Measurements from ENCODE around the gene CDH2.

DNA sequence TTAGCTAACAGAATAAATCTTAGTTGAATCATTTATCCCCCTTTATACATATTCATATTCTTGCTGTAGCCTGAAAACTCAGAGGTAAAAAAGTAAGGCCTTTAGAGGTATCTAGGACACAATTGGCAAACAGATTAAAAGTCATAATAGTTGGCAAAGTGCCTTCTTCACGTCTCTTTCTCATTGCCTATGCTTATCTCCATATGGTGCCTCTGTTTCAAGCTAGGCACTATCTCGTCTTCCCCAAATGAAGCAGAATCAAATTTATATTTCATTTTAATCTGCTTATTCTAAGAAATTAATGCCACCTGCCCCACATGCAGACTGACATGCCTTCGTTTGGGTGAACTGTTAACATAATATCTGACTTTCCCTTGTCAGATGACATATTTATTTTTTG, 245.4 kb downstream of the CDH2 start:
- TF ChIP-seq ARNTL (CRISPR knock-in tag; IDR thresholded peaks at IDR 0.05; ENCODE audit: borderline replicate concordance, low read depth) (no peak), ZNF8 (CRISPR knock-in tag; IDR thresholded peaks at IDR 0.05) (no peak), PATZ1 (CRISPR knock-in tag; IDR thresholded peaks at IDR 0.05; ENCODE audit: borderline replicate concordance) (no peak), CREB5 (CRISPR knock-in tag; IDR thresholded peaks at IDR 0.05; ENCODE audit: low read depth) (no peak), OSR1 (CRISPR knock-in tag; IDR thresholded peaks at IDR 0.05) (no peak), ZNF70 (CRISPR knock-in tag; IDR thresholded peaks at IDR 0.05) (no peak), ZFP30 (CRISPR knock-in tag; IDR thresholded peaks at IDR 0.05) (no peak), TCF4 (CRISPR knock-in tag; IDR thresholded peaks at IDR 0.05; ENCODE audit: borderline replicate concordance) (no peak; the same call in 1 of the 2 replicates), RARB (CRISPR knock-in tag; IDR thresholded peaks at IDR 0.05) (no peak), ZFP3 (CRISPR knock-in tag; IDR thresholded peaks at IDR 0.05) (no peak), BACH2 (CRISPR knock-in tag; IDR thresholded peaks at IDR 0.05; ENCODE audit: borderline replicate concordance) (no peak)
